HL-60/S4 treated with retinoic acid at 250 ng/mL for 4 days and 3 days (cell line): ENCODE data around the gene ABCA2.

Experiments used
- in situ Hi-C: fragments of 300-500 bp; cut with MboI; formaldehyde crosslinking; loops from 2 replicates; pipeline ENCODE4 v1.7.0; 2022; ENCODE audit warnings: low sequenced_read_pairs

The ABCA2 gene

DNA sequence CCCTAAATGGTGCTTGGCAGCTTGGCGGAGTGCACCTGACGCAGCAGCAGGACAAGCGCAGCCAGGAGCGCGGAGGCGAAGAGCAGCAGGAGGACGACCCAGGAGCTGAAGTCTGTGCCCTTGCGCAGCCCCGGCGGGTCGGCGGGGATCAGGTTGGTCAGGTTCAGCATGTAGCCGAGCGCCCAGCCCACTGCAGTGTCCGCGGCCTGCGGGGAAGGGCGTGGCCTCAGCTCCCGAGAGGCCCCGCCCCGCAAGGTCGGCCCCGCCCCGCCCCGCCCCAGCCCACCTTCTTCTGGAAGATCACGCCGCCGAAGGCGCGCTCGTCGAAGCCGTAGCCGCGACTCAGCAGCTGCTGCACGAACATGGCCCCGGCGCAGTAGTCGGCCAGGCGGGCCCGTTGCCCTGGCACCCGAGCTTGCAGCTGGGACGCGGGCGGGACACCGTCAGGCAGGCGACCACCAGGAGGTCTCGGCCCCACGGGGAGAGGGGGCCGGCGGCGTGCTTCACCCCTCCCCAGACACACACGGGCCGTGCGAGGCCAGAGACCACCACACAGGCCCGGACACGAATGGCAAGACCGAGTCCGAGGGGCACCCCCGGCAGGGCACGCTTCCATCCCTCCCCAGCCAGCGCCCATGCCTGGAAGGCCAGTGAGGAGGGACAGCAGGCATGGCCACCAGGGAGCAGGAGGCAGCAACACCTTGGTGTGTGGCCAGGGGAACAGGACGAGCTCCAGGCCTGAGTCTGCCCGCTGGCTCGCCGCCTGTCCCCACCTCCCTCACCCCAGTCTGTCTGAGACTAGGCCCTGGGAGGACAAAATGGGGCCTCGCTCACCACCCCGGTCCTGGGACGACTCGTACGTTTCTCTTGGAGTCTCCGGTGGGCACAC is 20.9 kb upstream of the ABCA2 start:
- in situ Hi-C loops: loop anchor here (25.0 kb wide), 1 partner anchor 262 kb away; the partner anchor contains the start of genes CCDC183 and TMEM141

DNA sequence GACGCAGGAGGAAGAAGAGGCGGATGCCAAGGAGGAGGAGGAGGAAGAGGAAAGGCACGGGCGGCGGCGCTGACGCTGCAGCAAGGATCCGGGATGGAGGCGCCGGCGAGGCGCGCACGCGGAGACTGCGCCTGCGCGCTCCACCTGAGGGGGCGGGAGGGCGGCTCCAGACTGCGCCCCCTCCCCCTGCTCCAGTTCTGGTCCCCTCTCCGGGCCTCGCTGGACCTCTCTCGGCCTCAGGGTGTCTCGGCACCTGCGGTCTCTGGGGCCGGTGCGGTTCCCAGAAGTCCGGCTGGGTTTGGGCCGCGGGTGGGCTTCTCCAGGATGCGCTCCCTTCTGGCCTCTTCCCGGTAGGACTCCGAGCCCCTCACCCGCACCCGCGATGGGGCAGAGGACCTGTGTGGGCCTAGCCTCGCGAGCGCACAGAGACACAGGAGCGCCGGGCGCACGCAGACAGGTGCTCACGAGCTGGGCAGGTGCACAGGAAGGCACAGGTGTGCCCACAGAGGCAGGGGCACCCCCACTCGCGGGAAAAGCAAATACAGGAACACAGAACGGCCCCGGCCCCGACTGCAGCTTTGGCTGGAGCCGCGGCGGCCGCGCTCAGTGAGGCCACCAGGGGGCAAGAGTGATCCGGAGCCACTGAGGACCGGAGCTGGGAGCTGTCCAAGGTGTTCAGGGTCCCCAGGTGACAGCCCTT is 18.2 kb upstream of the ABCA2 start, which contains the start of gene NPDC1:
Gene NPDC1, minus strand, starts transcription at position 90 of the 700 bp plus-strand sequence. CDS start 188 bp downstream, outside the sequence.
- in situ Hi-C loops: loop anchor here (25.0 kb wide), 1 partner anchor 259 kb away; the partner anchor contains the start of genes CCDC183 and TMEM141

DNA sequence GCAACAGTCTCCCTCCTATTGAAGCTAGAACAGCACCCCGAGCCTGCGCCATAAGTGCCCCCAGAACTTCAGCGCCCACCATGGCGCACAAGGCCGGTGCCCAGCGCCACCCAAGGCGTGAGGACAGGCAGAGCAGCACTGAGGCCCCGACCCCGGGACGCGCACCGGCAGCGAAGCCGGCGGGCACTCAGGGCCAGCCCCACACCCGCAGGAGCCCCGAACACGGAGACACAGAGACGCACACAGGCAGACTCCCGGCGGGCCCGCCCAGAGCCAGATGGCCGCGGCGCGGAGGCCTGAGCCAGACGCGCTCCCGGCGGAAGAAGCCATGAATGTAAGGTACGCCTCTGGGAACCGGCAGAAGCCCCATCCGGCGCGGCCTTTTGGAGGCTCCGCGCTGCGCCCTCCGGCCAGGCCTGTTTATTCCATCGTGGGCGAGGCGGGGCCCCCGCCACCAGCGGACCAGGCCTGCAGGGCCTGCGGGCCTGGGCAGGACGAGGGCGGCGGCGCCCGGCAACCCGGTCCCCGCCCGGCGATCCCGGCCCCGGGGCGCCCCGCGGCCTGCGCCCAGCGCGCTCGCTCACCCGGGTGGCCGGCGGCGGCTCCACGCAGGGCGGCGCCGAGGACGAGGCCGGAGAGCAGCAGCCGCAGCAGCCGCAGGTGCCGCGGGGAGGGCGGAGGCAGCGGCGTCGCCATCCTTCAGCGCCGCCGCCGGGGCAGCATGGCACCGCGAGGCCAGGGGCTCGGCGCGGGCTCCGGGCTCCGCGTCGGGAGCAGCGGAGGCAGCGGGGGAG is 17.5 kb upstream of the ABCA2 start:
- in situ Hi-C loops: loop anchor here (25.0 kb wide), 1 partner anchor 258 kb away; the partner anchor contains the start of genes CCDC183 and TMEM141

DNA sequence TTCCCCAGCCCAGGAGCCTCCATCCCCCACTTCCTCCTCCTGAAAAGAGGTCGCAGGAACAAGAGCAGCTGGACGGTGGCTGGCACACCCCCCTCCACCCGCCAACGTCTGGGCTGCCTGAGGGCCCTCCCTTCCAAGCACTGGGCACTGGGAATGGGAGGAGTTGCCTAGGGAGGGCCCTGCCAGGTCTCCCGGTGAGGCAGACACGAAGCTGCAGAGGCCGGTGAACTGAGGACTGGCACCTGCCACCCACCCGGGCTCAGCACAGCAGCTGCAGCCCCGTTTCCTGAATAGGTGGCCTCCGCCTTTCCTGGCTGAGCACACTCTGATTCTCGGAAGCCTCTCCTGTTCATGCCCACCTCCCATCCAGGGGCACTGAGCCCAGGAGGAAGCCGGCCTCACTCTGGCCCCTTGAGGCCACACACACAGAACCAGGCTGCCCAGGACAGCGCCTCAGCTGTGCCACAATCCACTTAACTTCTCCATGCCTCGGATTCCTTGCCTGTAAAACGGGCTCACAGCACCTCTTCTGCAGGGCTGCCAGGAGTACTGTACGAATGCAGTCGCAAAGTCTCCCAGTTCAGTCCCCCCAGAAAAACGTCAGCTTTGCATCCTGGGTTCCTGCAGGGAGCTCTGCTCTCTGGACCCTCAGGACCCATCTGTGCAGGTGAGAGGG is 16.6 kb upstream of the ABCA2 start:
- in situ Hi-C loops: loop anchor here (25.0 kb wide), 1 partner anchor 257 kb away; the partner anchor contains the start of genes CCDC183 and TMEM141

DNA sequence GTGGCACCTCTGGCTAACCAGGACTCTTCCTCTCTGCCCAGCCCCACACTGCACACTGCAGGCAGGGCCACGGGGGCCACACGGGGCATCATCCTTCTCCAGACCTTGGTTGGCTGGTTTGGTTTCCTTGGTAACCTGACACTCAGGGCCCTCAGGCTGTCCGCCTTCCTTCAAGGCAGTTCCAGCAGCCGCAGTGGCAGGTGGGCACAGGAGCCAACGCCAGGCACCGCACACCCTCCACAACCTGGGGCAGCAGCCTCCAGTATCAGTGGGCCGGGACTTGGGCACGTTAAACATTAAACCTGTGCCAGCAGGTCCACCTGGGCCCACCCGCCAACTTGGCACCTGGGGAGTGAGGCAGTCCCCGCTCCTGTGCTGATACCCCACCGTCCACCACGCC is 16.0 kb upstream of the ABCA2 start:
- in situ Hi-C loops: loop anchor here (25.0 kb wide), 1 partner anchor 257 kb away; the partner anchor contains the start of genes CCDC183 and TMEM141

DNA sequence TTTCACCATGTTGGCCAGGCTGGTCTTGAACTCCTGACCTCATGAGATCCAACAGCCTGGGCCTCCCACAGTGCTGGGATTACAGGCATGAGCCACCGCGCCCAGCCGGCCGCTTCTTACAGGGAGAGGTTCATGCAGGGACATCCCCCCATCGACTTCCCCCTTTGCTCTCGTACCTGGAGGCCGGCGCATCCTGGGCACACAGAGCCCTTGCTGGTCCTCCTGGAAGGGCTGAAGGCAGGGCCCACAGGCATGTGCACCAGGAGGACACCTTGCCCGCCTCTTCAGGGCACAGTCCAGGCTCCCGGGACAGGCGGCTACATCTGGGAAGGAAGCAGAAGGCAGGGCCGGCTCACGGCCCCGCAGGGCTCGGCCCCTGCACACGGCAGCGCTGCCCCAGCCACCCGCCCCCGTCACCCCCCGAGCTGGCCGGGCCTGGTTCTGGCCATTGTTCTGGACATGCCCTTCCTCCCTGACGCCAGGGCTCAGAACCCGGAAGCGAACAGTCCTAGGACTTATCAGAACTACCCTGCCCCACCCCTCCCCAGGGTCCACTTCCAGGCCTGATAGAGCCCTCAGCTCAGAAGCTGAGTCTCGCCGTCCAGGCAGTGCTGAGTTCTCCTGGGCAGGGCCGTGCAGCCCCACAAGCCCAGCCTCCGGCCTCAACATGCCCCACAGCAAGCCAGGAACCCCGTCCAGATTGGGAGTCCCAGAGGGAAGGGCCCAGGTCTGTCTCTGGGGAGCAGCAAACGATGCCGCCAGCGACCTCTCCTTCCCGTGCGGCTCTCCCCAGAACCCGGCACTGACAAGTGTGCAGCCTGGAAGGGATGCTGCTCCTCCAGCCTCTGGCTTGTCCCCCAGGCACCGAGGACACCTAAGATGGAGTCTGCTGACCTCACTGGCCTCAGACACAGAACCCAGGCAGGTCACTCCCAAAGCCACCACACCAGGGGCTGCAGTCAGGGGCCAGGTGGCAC is 15.0 kb upstream of the ABCA2 start:
- in situ Hi-C loops: loop anchor here (25.0 kb wide), 1 partner anchor 256 kb away; the partner anchor contains the start of genes CCDC183 and TMEM141

DNA sequence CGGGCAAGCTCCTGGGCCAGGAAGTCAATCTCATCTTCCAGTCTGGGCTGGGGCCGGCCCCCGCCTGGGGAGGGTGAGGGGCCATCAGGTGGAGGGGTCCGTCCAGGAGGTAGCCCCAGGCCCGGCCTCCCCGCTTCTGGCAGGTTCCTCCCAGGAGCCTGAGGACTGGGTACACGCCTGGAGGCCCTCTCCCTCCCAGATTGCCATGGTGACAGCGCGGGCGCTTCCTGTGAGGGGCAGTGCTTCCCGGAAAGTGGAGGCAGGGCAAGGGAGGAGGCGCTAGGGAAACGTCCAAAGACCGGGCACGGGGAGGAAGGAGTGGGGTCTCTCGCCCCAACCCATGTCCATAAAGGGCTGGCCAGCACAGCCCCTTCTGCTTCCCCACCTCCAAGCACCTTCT is 13.1 kb upstream of the ABCA2 start:
- in situ Hi-C loops: loop anchor here (25.0 kb wide), 1 partner anchor 254 kb away; the partner anchor contains the start of genes CCDC183 and TMEM141

DNA sequence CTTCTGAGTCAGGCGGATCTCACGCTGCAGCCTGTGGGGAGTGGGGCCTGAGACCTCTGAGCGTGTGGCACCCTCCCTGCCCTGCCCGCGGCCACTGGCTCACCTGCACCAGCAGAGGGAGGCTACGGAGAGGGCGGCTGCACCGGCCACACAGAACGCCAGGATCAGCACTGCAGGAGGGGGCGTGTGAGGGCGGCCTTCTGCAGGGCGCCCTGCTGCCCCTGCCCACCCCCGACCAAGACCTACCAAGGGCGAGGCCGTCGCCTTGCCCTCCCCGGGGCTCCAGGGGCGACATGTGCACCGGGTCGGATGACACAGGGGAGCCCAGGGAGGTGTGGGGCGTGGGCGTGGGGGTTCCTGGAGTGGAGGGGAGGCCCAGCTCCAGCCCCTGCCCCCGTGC is 12.5 kb upstream of the ABCA2 start:
- in situ Hi-C loops: loop anchor here (25.0 kb wide), 1 partner anchor 253 kb away; the partner anchor contains the start of genes CCDC183 and TMEM141

DNA sequence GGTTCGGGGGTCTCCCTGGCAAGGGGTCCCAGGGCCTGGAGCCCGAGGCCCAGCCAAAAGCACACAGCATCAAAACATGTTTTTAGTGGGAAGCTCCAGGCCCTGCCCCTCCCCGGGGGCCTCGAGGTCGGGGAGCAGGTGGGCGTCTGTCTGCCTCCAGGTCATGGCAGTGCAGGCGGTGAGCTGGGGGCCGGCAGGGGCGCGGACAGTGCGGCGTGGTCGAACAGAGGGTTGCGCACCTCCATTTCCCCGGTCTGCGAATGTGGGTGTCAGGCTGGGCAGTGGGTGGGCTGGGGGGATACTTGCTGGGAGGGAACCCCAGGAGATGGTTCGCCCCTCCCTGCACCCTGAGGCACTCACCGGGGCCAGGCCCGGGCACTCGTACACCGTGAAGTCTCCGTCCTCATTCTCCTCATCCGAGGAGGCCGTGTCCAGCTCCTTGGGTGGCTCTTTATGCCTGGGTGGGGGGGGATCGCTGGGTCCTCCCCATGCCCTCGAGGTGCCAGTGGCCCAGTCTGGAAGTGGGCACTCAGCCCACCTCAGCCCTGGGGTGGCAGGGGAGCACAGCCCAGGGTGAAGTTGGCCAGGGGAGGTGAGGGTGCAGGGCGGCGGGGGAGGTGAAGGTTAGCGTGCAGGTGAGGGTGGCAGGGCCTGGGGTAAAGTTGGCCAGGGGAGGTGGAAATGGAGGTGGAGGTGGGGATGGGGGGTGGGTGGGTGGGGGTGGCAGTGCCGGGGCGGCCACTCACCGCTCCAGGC is 11.8 kb upstream of the ABCA2 start:
- in situ Hi-C loops: loop anchor here (25.0 kb wide), 1 partner anchor 252 kb away; the partner anchor contains the start of genes CCDC183 and TMEM141

DNA sequence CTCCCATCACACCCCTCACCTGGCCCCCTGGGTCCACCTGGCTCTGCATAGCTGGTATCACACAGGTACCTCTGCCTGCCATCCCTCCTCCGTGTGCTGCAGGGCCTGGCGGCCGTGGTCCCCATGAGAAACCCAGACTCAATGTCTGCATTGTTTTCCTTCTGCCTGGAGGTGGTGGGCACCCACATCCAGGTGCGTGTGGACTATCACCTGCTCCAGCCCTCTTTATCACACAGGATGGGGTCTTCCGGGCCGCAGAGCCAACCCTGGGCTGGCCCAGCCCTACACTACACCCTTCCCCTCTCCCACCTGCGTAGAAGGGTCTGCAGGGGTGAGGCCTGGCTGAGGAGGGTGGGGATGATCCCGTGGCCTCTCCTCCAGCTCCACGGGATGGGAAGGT is 10.9 kb upstream of the ABCA2 start:
- in situ Hi-C loops: loop anchor here (25.0 kb wide), 1 partner anchor 252 kb away; the partner anchor contains the start of genes CCDC183 and TMEM141

DNA sequence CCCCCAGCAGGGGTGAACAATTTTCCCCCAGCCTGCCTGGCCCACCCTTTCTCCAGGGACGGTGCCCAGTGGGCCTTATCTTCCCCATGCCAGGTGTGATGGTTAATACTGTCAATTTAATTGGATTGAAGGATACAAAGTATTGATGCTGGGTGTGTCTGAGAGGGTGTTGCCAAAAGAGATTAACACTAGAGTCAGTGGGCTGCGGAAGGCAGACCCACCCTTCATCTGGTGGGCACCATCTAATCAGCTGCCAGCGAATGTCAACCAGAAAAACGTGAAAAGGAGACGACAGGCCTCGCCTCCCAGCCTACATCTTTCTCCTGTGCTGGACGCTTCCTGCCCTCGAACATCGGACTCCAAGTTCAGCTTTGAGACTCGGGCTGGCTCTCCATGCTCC is 9.4 kb upstream of the ABCA2 start:
- in situ Hi-C loops: loop anchor here (25.0 kb wide), 1 partner anchor 250 kb away; the partner anchor contains the start of genes CCDC183 and TMEM141

DNA sequence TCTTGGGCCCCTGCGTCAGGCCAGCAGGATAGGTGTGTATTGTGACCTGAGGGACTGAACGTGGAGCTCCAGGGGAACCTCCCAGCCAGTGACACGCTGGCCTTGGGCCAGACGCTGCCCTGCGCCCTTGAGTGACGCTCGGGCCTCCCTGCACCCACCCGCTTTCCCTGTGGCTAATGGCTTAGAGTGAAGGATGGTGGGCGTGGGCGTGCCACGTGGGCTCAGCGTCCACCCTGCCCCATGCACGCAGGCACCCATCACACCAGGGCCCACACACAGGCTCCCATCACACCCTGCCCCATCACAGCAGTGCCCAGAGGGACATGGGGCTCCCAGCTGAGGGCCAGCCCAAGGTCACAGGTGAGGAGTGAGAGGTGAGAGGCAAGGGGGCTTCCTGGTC is 9.0 kb upstream of the ABCA2 start:
- in situ Hi-C loops: loop anchor here (25.0 kb wide), 1 partner anchor 250 kb away; the partner anchor contains the start of genes CCDC183 and TMEM141

DNA sequence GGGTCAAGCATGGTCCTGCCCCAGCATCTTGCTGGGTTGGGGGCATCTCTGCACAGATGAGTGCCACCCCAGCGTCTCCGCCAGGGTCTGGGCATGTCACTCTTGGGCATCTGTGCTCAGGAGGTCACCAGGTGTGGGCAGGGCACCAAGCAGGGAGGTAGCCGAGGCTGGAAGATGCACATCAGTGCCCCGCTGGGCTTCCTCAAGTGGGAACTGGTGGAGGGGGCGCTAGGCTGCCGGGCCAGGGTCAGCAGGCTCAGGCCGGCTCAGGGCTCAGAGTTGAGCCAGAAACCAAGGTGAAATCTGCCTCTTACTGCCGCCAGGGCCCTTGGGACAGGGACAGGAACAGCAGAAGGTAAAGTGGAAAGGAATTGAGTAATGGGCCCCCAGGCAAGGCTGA is 7.9 kb upstream of the ABCA2 start:
- in situ Hi-C loops: loop anchor here (25.0 kb wide), 1 partner anchor 249 kb away; the partner anchor contains the start of genes CCDC183 and TMEM141

DNA sequence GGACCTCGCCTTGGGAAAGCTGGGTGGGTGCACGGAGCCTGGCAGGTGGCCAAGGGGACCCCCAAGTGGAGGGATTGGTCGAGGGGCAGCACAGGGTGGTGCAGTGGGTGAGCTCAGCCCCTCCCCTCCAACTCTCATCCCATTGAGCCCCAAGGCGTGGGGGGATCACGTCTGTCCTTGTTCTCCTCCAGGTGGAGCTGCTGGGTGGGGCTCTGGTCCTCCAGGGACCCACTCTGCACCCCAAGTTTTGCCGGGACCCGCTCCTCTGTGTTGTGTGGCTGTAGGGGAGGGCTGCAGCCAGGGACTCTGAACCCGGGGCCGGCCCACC is 7.4 kb upstream of the ABCA2 start:
- in situ Hi-C loops: loop anchor here (25.0 kb wide), 1 partner anchor 248 kb away; the partner anchor contains the start of genes CCDC183 and TMEM141

DNA sequence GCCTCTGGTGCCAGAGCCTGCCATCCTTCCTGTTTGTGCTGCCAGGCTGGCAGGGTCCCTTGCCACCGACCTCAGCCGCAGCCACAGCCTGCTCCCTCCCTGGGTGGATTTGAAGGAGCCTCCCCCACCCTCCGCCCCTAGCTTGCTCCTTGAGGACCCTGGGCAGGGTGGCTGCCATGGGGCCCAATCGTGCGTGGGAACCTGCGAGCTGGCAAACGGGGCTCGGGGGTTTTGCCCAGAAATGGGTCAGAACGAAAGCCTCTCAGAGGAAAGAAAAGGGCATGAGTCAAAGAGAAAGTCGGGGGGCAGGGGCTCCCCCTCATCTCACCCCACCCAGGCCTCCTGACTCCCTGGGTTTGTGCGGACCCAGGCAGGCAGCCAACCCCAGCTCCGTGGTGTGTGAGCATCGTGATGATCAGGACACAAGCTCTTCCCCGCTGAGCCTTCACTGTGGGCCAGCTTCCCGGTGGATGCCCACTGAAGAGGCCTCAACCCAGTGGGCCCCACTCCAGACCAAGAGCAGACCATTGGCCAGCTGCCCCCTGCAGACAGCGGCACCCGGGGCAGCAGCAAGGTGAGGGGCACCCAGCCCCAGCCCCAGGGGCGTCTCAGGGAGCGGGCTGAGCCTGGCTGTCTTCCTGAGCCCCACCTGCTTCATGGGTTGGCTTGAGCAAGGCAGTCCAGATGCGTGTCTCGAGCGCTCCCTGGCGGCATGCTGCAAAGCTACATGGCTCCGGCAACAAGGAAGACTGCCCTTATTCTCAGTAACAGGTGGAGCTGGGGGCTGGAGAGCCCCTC is 6.9 kb upstream of the ABCA2 start:
- in situ Hi-C loops: loop anchor here (25.0 kb wide), 1 partner anchor 248 kb away; the partner anchor contains the start of genes CCDC183 and TMEM141

DNA sequence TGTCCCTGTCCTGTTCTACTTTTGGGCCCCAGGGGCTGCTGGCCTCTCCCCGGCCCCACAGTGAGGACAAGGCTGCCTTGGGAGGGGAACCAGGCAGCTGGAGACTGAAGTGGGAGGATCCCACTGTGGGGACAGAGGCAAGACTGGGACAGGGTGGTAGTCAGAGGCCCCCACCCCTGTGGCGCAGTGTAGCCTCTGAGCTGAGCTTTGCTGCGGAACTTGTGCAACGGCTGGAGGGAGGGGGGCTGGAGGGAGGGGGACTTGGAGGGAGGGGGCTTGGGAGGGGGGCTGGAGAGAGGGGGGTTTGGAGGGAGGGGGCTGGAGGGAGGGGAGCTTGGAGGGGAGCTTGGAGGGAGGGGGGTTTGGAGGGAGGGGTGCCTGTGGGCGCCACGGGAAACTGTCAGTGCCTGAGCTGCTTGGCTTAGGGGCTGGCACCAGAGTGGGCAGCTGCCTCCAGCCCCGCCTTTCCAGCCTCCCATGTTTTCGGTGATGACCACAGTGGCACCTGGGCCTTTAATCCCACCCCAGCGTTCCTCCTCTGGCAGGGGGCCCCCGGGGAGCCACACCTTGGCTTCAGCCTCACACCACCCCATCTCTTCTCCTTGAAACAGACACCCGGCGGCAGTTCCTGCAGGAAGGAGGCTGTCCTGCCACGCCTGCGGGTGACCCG is 6.1 kb upstream of the ABCA2 start:
- in situ Hi-C loops: loop anchor here (25.0 kb wide), 1 partner anchor 247 kb away; the partner anchor contains the start of genes CCDC183 and TMEM141
